ENCODE measurements around the gene ZNF521. TPM values are rescaled to one million over a fixed set of nuclear protein-coding genes. Genes with fewer than 3 reads are reported as not detected.

Gene ZNF521
- polyA plus RNA-seq, 3 donors from 2014 or later = 1.8 TPM; not detected in 2

DNA sequence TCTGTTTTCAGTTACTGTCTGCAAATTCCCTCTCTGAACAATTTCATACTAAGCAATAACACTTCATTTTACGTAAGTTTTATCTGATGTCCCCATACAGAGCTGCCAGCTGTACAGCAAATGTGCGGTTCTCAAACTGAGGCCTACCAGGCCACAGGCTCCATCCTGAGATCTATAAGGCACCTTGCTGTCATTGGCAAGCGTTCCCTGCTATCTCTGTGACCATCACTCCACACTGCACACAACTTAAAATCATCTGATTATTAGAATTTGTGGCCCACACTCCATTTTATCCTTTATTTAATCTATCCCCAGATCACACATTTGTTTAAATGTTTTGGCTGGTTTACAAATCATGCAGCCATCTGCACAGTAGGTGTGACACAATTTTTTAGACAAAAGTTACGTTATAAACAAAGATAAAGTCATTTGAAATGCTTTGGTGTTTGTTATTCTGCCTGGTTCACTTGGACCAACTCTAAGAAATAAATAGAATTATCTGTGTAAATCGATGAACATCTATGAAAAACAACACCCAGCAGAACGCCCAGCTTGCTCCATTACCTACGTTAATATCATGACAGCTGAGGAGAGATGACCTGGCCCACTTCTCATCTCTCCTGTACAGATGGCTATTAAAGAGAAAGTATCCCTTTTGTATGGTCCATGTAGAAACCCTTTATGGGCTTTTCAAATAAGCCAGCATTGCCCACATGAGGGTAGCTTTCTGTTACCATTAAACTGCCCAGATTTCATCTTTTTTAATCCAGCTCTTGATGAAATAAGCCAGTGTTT, 162.4 kb downstream of the ZNF521 start:
- H3K36me3 Mint-ChIP-seq = no peaks in the 10 kb centered on the region

DNA sequence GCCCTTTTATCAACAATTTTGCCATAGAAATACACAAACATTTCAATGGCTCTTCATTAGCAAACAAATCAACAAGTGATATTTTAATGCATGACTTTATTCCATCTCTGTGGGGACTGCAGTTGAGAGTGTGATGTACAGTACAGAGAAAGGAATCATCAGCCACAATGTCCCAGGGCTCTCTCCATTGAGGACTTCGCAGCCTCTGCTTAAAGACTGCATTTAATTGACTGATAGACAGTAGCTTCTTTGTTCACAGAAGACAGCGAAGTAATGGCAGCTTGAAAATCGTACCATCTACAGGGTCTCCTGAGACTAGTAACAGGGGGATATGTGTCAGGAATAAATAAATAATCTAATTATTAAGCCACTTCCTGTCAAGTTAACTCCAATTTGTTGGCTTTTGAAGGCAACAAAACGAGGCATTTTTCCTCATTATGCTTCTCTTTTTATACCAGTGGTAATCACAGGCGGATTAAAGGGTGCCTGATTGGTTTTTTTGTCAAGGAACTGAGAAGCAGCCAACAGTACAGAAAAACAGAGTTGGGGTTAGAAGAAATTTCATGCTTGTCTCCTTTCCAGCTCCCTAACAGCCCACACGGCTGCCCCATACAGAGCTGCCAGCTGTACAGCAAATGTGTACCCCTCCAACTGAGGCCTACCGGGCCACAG, 164.3 kb downstream of the ZNF521 start:
- DNase-seq = no peak
- H3K36me3 Mint-ChIP-seq = no peaks in the 10 kb centered on the region
- H3K4me3 Mint-ChIP-seq = no peak overlapping the region
- H3K27ac Mint-ChIP-seq = no peak overlapping the region
- H3K27me3 Mint-ChIP-seq (ENCODE audit: low read depth in 3 of 3) = peaks cover 0 to 3% (median 0%) of the 10 kb centered on the region in 3 donors
- H3K9me3 Mint-ChIP-seq = no peaks in the 10 kb centered on the region
- no peaks in the 10 kb centered on the region for H3K4me1 Mint-ChIP-seq

More for the DNA sequence above, 162.4 kb downstream of the ZNF521 start:
- Mint-ChIP-seq H3K27ac (no peak overlapping the region), H3K4me3 (no peak overlapping the region), H3K9me3 (no peaks in the 10 kb centered on the region), H3K4me1 (no peaks in the 10 kb centered on the region), H3K27me3 (ENCODE audit: low read depth in 3 of 3) (peaks cover 0 to 3% (median 0%) of the 10 kb centered on the region in 3 donors)
- no peak for DNase-seq

DNA sequence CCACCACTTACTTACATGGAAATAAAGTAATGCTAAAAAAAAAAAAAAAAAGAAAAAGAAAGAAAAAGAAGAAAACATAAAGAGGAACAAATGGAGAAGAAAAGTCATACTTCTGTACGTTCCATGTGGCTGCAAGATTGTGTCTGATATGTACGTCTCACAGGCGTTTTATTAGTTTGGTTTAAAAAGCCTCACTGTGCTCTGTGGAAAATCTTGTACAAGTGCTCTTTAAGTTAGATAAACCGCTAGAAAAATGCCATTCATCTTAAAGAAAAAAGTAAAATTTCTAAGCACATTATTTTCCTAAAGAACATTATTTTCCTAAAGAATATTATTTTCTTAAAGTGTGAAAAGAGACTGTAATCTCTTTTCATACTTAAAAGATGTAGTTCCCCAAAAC, 165.1 kb downstream of the ZNF521 start:
- no peak for DNase-seq
- Mint-ChIP-seq H3K4me1 (no peaks in the 10 kb centered on the region), H3K27me3 (ENCODE audit: low read depth in 3 of 3) (peaks cover 0 to 3% (median 0%) of the 10 kb centered on the region in 3 donors), H3K9me3 (no peaks in the 10 kb centered on the region), H3K4me3 (no peak overlapping the region), H3K27ac (no peak overlapping the region), H3K36me3 (no peaks in the 10 kb centered on the region)

DNA sequence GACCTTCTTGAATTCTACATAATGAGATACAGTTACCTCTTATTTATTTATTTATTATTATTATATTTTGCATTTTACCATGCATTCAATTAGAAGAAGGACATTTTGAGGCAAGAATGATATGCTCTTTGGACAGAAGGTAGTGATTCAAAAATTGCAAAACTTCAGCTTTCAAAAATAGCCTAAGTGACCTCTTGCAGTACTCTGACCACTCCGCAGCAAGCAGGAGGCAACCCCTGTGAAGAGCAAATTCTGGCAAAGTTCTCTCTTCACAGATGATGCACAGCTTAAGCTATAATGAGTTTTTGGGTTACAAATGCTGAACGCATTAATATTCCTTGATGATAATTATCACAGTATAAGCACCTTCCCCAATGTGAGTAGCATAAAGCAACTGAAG, 170.0 kb downstream of the ZNF521 start:
- Mint-ChIP-seq H3K27ac (no peak overlapping the region), H3K4me1 (no peaks in the 10 kb centered on the region), H3K36me3 (no peaks in the 10 kb centered on the region), H3K9me3 (no peaks in the 10 kb centered on the region), H3K4me3 (no peak overlapping the region), H3K27me3 (ENCODE audit: low read depth in 3 of 3) (peaks cover 0 to 10% (median 0%) of the 10 kb centered on the region in 3 donors)
- no peak for DNase-seq

DNA sequence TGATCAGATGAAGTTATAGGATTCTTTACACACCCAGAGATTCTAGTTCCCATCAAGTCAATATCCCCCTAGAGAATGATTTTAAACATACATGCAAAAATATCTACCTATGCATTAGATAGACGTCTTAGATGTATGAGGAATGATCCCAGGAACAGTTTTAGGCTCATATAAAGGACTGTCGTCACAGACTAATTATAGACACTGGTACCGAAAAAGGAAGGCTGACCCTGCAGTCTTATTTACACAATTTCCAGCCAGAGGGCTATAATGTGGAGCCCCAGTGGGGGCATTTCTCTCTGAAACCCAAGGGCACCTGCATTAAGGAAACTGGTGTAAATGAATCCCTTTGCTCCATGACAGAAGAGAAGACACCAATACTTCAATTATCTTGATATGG, 170.4 kb downstream of the ZNF521 start:
- peaks cover 0 to 10% (median 0%) of the 10 kb centered on the region in 3 donors for H3K27me3 Mint-ChIP-seq (ENCODE audit: low read depth in 3 of 3)
- H3K36me3 Mint-ChIP-seq = no peaks in the 10 kb centered on the region
- no peak overlapping the region for H3K27ac Mint-ChIP-seq
- H3K9me3 Mint-ChIP-seq = no peaks in the 10 kb centered on the region
- H3K4me3 Mint-ChIP-seq = no peak overlapping the region
- H3K4me1 Mint-ChIP-seq = no peaks in the 10 kb centered on the region
- no peak for DNase-seq

DNA sequence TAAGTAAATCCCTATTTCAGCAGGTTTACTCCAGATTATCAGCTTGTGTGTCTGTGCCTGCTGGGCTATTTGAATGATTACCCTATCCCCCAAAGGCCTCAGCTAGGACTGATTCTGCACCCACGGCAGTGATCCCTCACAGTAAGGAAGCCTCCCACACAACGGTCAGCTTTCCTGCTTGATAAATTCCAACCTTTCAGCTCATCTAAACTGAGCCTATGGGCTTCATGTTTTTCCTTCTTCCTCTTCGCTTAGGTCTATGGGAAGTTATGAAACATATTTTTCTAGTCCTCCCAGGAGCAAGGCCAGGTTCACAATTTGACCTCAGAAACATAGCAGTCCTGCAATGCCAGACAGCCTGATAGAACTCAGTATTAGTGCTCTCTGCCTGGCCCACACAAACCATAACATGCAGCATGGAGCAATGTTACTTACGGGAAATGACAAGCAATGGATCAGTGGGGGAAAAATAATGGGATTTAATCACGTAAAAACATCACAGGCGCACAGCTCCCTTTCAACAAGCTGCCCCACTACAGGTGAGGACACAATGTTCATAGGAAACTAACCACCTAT, 170.9 kb downstream of the ZNF521 start:
- peaks cover 0 to 10% (median 0%) of the 10 kb centered on the region in 3 donors for H3K27me3 Mint-ChIP-seq (ENCODE audit: low read depth in 3 of 3)
- no peaks in the 10 kb centered on the region for H3K36me3 Mint-ChIP-seq
- no peaks in the 10 kb centered on the region for H3K9me3 Mint-ChIP-seq
- no peaks in the 10 kb centered on the region for H3K4me1 Mint-ChIP-seq
- no peak overlapping the region for H3K4me3 Mint-ChIP-seq
- no peak for DNase-seq
- H3K27ac Mint-ChIP-seq = no peak overlapping the region

DNA sequence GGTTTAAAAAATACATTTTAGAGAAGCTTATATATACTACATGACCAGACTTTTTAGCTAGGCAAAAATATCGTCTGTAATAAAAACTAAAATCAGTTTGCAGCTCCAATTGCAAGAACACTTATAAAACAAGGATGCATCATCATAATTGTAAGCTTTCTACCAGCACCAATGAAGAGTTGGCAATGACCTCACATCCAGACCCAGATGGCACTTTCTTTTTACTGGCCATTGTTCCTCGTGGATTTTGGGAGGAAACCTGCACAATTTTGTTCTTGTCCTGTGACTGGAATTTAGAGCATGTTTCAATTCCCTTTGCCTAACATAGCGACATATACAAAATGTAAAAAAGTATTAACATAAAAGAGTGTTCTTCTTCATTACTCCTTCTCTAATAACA, 174.3 kb downstream of the ZNF521 start:
- no peak for DNase-seq
- H3K36me3 Mint-ChIP-seq = no peaks in the 10 kb centered on the region
- no peaks in the 10 kb centered on the region for H3K4me1 Mint-ChIP-seq
- H3K27ac Mint-ChIP-seq = no peak overlapping the region
- peaks cover 0 to 10% (median 0%) of the 10 kb centered on the region in 3 donors for H3K27me3 Mint-ChIP-seq (ENCODE audit: low read depth in 3 of 3)
- no peak overlapping the region for H3K4me3 Mint-ChIP-seq
- no peaks in the 10 kb centered on the region for H3K9me3 Mint-ChIP-seq

DNA sequence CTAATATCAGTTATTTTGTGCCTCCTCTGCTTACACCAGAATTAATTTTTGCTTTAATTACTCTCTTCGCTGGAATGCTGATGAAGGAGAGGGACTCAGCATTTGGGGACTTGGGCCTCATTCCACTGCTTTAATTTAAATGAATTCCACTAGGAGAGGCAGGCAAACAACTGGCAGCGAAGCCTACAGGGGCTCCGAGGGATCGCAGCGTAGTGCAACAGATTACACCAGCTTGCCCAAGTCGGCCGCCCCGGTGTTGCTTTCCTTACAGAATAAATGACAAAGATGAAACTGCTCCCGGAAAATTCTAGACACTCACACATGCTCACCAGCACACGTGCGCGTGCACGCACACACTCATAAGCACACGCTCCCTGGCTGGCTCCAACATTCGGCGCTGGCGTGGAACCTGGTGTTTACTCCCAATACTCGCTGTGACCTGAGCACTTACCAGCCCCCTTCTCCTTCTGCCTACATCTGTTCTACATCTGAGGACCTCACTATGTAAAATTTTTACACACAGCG, 175.4 kb downstream of the ZNF521 start:
- no peaks in the 10 kb centered on the region for H3K36me3 Mint-ChIP-seq
- no peak overlapping the region for H3K4me3 Mint-ChIP-seq
- DNase-seq = no peak
- H3K4me1 Mint-ChIP-seq = no peaks in the 10 kb centered on the region
- no peak overlapping the region for H3K27ac Mint-ChIP-seq
- no peaks in the 10 kb centered on the region for H3K9me3 Mint-ChIP-seq
- H3K27me3 Mint-ChIP-seq (ENCODE audit: low read depth in 3 of 3) = peaks cover 0 to 10% (median 0%) of the 10 kb centered on the region in 3 donors

DNA sequence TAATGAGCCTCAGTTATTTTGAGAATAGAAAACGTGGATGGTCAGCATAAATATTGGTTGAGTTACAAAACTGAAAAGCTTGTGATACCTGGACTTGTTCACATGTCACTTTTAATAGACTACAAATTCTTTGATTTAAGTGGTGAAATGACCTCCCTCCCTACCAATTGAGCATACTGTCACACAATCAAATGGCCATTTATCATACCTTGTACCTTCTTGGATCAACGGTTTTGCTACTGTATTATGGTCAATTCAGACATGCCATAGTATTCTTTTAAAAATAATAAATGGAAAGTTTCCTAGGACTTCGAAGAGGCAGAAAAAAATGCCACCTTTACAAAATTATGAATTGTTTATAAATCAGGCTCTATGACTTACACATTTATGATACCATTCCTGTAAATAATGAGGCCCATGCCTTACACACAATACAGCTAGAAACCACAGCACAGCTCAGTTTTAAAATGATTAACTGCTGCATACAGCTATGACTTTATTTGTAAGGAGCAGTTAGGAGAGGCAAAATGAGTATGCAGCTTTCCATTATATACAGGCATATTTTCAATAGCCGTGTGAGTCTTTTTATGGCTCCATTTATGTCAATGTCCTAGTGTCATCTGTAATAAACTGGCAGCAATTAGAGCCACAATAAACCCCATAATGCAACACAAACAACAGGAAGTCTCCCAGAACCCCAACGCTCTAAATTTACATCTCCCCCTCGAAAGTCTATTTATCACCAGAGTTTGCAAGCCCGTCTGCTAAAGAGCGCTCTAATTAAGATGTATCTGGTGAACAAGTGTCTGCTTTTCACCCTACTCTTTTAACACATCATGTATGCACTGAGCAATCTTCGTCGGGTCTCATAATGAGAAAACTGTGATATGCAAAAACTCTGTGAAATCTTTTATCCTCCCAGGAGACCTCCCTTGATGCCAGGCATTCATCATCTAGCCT, 176.1 kb downstream of the ZNF521 start:
- Mint-ChIP-seq H3K4me3 (no peak overlapping the region), H3K36me3 (no peaks in the 10 kb centered on the region), H3K9me3 (no peaks in the 10 kb centered on the region), H3K27ac (no peak overlapping the region), H3K27me3 (ENCODE audit: low read depth in 3 of 3) (peaks cover 0 to 10% (median 0%) of the 10 kb centered on the region in 3 donors), H3K4me1 (no peaks in the 10 kb centered on the region)
- no peak for DNase-seq

DNA sequence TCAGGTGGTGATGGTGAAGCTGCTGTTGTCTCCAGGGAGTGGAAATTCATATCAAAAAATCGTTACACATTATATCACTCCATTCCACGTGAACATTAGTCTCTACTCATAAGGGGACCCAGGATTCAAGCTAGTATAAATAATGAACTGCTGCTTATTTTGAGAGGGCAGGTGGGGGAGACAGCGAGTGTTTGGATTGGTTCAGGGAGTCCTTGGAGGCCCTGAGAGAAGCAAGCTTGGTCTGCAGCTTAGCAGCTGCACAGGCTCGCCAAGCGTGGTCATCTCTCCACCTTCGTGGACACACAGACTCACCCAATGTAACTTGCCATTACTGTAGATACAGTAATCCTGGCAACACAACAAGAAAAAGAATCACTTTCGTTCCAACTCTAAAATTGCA, 177.6 kb downstream of the ZNF521 start:
- Mint-ChIP-seq H3K36me3 (peaks cover 0 to 2% (median 0%) of the 10 kb centered on the region in 3 donors), H3K4me3 (no peak overlapping the region), H3K27ac (no peak overlapping the region)

DNA sequence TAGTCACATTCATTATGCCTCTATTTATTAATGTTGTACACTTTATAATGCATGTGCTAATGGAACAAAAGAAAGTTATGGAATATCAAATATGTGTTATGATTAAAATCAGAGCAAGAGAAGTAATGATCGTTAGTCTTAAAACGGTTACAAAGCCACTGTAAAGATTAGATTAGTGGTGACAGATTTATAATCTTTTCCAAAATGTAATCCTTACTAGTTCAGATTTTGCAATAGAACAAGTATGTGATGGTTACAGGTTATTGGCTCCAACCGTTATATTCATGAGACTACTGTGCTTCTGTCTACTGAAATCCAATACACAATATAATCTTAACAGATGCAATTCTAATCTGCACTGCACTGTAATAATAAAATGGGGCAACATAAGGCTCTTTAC, 180.6 kb downstream of the ZNF521 start:
- Mint-ChIP-seq H3K27ac (no peak overlapping the region), H3K9me3 (no peaks in the 10 kb centered on the region), H3K4me3 (no peak overlapping the region), H3K36me3 (peaks cover 0 to 2% (median 0%) of the 10 kb centered on the region in 3 donors), H3K27me3 (ENCODE audit: low read depth in 3 of 3) (no peaks in the 10 kb centered on the region), H3K4me1 (peaks cover under 1 to 2% of the 10 kb centered on the region in 2 donors)
- no peak for DNase-seq

More for the DNA sequence above, 177.6 kb downstream of the ZNF521 start:
- Mint-ChIP-seq H3K4me1 (no peaks in the 10 kb centered on the region), H3K9me3 (no peaks in the 10 kb centered on the region), H3K27me3 (ENCODE audit: low read depth in 3 of 3) (peaks cover 0 to 10% (median 0%) of the 10 kb centered on the region in 3 donors)
- DNase-seq = no peak

DNA sequence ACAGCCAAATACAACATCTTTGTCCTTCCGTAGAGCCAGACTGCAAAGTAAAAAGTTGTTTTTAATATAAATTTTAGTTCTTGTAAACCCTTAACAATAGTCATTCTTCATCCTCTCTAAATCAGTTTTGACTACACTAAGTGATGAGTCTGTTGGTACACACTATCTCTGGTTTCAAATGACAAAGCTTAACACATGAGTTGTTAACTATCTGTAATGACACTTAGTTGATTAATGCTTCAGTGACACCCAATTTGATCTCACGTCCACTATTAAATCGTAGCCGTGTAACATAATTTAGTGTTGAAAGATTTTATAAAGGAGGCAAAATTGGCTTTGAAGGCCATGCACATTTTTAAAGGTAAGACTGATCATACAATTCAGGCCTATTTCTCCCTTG, 181.6 kb downstream of the ZNF521 start:
- Mint-ChIP-seq H3K9me3 (no peaks in the 10 kb centered on the region), H3K36me3 (peaks cover 0 to 2% (median 0%) of the 10 kb centered on the region in 3 donors), H3K27me3 (ENCODE audit: low read depth in 3 of 3) (no peaks in the 10 kb centered on the region), H3K4me3 (no peak overlapping the region), H3K27ac (no peak overlapping the region), H3K4me1 (peaks cover 10 to 11% of the 10 kb centered on the region in 2 donors)
- no peak for DNase-seq

DNA sequence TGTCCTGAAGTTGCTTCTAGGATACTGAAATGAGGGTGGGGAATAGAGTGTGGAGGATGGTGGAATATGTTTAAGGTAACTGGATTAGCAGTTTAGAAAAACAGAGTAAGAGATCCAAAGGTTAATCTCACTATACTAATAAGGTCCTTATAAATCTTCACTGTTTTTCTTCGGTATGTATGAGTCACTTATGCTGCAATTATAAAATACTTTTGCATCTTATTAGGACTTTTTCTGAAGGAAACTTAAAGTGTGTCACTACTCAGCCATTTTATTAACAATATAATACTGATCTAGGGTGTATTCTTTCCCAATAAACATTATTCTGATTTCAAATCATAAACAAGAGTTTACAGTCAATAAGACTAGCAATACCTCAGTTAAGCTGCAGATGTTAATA, 182.3 kb downstream of the ZNF521 start:
- no peak for DNase-seq
- Mint-ChIP-seq H3K9me3 (no peaks in the 10 kb centered on the region), H3K4me1 (peaks cover 17 to 18% of the 10 kb centered on the region in 2 donors), H3K36me3 (peaks cover 0 to 2% (median 0%) of the 10 kb centered on the region in 3 donors), H3K4me3 (no peak overlapping the region), H3K27me3 (ENCODE audit: low read depth in 3 of 3) (no peaks in the 10 kb centered on the region), H3K27ac (no peak overlapping the region)

All from immature natural killer cell (primary cell).